Gastrocnemius medialis (tissue), 4 donors: Measurements from ENCODE around the gene SIK2.

ENCODE experiments used
- POLR2A ChIP-seq, 2 donors: fragments of 450-650 bp; IDR thresholded peaks; one replicate each; pipeline ENCODE4 v1.6.1; 2017; ENCODE audit warnings: antibody characterized with exemption in 2 of 2, mild to moderate bottlenecking in 2 of 2, moderate library complexity in 2 of 2
- TF ChIP-seq, protein P1 (sequence below), 5 experiments: fragments of 450-650 bp in 3 of 5; fragments of 200-600 bp in 2 of 5; sonication (generic) in 2 of 5; IDR thresholded peaks in 4 of 5; conservative IDR thresholded peaks in 1 of 5; 1 replicate in 4 of 5; 2 replicates in 1 of 5; pipeline ENCODE4 v1.5.1; 2016 to 2019; ENCODE audit warnings: antibody characterized with exemption in 5 of 5, mild to moderate bottlenecking in 3 of 5, moderate library complexity in 3 of 5

DNA sequence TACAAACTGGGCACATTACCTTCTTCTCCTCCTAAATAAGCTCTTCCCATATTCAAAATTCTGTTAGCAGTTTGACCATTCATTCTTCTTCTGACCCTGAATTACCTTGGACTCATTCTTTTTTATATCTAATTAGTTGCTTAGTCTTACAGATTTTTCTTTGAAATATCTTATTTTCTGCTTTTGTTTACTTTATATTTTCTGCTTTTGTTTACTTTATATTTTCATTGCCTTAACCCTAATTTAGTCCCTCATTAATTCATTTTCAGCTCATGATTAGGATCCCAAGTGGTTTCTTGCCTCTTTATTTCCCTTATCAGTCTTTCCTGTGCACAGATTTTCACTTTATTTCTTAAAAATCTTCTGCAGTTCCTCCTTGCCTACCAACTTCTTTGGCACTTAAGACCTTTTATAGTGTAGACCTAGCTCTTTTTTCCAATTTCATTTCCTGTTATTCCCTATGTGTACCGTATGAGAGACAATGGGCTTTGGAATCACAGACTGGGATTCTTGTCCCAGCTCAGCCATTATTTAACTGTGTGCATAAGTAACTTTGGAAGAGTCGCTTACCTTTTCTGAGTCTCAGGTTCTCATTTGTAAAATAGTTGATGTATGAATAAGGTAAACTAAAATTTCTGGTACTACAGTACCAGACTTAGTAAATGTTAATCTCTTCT is 39.2 kb downstream of the SIK2 start:
- TF ChIP-seq POLR2A (IDR thresholded peaks at IDR 0.05): no peak
- TF ChIP-seq, protein P1, sequence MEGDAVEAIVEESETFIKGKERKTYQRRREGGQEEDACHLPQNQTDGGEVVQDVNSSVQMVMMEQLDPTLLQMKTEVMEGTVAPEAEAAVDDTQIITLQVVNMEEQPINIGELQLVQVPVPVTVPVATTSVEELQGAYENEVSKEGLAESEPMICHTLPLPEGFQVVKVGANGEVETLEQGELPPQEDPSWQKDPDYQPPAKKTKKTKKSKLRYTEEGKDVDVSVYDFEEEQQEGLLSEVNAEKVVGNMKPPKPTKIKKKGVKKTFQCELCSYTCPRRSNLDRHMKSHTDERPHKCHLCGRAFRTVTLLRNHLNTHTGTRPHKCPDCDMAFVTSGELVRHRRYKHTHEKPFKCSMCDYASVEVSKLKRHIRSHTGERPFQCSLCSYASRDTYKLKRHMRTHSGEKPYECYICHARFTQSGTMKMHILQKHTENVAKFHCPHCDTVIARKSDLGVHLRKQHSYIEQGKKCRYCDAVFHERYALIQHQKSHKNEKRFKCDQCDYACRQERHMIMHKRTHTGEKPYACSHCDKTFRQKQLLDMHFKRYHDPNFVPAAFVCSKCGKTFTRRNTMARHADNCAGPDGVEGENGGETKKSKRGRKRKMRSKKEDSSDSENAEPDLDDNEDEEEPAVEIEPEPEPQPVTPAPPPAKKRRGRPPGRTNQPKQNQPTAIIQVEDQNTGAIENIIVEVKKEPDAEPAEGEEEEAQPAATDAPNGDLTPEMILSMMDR (IDR thresholded peaks at IDR 0.05 in 4 of 5, conservative IDR thresholded peaks at IDR 0.05 in 1 of 5): no peak
